ENCODE data around the gene YWHAQ.

Gene YWHAQ

DNA sequence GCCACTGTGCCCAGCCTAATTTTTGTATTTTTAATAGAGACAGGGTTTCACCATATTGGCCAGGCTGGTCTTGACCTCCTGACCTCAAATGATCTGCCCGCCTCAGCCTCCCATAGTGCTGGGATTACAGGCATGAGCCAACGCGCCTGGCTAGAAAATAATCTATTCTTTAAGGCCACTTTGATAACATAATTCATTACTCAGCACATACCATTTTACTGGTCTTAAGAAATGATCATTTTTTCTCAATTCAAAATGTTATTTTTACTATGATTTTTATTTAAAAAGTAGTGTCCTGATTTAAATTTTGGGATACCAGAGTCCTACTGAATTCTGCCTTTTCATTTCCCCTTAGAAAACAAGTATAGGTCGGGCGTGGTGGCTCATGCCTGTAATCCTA lies 48.2 kb downstream of the YWHAQ start:
- H3K36me3 ChIP-seq = peaks cover 54% of the 10 kb centered on the region
- no peak overlapping the region for H3K27ac ChIP-seq
- no peak for DNase-seq
- no peaks in the 10 kb centered on the region for H3K9me3 ChIP-seq (ENCODE audit: severe bottlenecking)
- no peak overlapping the region for H3K4me3 ChIP-seq (ENCODE audit: low read depth, low read length)
- H3K27me3 ChIP-seq (ENCODE audit: insufficient read depth, low read depth, severe bottlenecking) = no peaks in the 10 kb centered on the region
- TF ChIP-seq, protein P1, sequence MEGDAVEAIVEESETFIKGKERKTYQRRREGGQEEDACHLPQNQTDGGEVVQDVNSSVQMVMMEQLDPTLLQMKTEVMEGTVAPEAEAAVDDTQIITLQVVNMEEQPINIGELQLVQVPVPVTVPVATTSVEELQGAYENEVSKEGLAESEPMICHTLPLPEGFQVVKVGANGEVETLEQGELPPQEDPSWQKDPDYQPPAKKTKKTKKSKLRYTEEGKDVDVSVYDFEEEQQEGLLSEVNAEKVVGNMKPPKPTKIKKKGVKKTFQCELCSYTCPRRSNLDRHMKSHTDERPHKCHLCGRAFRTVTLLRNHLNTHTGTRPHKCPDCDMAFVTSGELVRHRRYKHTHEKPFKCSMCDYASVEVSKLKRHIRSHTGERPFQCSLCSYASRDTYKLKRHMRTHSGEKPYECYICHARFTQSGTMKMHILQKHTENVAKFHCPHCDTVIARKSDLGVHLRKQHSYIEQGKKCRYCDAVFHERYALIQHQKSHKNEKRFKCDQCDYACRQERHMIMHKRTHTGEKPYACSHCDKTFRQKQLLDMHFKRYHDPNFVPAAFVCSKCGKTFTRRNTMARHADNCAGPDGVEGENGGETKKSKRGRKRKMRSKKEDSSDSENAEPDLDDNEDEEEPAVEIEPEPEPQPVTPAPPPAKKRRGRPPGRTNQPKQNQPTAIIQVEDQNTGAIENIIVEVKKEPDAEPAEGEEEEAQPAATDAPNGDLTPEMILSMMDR (IDR thresholded peaks at IDR 0.05; ENCODE audit: low read depth, low read length) = no peak

DNA sequence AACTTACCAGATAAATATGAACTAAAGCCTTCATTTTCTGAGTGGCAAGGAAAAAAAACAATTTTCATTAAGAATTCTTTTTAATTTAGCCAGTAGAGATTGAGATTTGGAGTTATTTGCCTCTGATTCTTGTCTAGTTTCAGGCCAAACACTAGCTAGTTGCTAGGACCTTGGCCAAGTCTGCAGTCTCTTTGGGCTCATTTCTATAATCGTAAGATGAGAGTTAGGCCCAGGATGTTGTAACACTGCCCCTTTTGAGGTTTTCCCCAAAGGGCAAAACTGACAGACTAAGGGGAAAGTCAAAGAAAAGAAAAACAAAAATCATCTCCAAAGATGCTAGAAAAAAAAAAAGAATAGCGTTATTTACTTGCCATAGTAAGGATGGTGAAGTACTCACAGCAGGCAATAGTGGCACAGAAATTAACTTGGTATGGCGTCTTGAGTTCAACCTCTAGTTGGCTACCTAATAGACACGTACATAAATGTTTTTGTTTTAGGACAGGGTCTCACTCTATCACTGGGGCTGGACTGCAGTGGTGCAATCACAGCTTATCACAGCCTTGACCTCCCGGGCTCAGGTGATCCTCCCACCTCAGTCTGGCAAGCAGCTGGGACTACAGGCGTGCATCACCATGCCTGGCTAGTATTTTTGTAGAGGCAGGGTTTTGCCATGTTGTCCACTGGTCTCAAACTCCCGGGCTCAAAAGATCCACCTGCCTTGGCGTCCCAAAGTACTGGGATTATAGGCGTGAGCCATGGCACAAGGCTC lies 52.1 kb downstream of the YWHAQ start:
- DNase-seq = no peak
- TF ChIP-seq, protein P1 (IDR thresholded peaks at IDR 0.05; ENCODE audit: low read depth, low read length) = no peak
- Histone ChIP-seq H3K27ac (no peak overlapping the region), H3K9me3 (ENCODE audit: severe bottlenecking) (no peaks in the 10 kb centered on the region), H3K4me3 (ENCODE audit: low read depth, low read length) (no peak overlapping the region), H3K27me3 (ENCODE audit: insufficient read depth, low read depth, severe bottlenecking) (no peaks in the 10 kb centered on the region), H3K36me3 (peaks cover 21% of the 10 kb centered on the region)

DNA sequence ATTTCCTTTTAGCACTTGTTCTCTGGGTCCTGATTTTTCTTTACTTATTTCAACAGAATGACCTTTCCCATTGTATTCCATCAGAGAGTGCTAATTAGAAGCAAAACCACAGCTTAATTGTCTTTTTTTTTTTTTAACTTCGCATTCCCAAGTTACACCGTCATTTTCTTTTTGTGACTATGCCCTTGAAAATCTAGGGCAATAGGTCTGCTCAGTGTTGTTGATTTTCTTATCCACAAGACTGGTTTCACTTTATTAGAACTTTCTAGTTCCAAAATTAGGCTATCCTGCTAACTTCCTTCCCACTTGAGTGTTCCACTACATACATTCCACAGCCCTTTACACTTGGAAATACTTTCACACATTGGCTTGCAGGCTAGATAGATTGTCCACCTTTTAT lies 56.5 kb downstream of the YWHAQ start:
- TF ChIP-seq, protein P1 (IDR thresholded peaks at IDR 0.05; ENCODE audit: low read depth, low read length) = no peak
- H3K27ac ChIP-seq = no peak overlapping the region
- DNase-seq = no peak

DNA sequence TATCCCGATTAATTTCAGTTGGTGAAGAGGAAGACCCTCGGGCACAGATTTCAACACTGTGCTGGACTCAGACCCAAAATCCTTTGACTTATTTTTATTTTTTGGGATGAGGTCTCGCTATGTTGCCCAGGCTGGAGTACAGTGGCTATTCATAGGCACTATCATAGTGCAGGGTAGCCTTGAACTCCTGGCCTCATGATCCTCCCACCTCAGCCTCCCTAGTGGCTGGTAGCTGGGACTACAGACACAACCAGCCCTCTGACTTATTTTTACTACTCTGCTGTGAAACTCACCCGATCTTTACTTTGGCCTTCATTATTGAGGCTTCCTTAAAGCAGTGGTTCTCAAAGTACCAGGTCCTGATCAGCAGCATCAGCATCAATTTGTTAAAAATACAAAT lies 57.0 kb downstream of the YWHAQ start:
- no peaks in the 10 kb centered on the region for H3K9me3 ChIP-seq (ENCODE audit: severe bottlenecking)
- no peak overlapping the region for H3K4me3 ChIP-seq (ENCODE audit: low read depth, low read length)
- no peak for DNase-seq
- TF ChIP-seq, protein P1 (IDR thresholded peaks at IDR 0.05; ENCODE audit: low read depth, low read length) = peak; percentile 38; the same call in 1 of the 2 replicates
- no peak overlapping the region for H3K27ac ChIP-seq
- H3K27me3 ChIP-seq (ENCODE audit: insufficient read depth, low read depth, severe bottlenecking) = no peaks in the 10 kb centered on the region
- no peaks in the 10 kb centered on the region for H3K36me3 ChIP-seq

More for the DNA sequence above, 56.5 kb downstream of the YWHAQ start:
- Histone ChIP-seq H3K4me3 (ENCODE audit: low read depth, low read length) (no peak overlapping the region), H3K27me3 (ENCODE audit: insufficient read depth, low read depth, severe bottlenecking) (no peaks in the 10 kb centered on the region), H3K36me3 (no peaks in the 10 kb centered on the region), H3K9me3 (ENCODE audit: severe bottlenecking) (no peaks in the 10 kb centered on the region)

DNA sequence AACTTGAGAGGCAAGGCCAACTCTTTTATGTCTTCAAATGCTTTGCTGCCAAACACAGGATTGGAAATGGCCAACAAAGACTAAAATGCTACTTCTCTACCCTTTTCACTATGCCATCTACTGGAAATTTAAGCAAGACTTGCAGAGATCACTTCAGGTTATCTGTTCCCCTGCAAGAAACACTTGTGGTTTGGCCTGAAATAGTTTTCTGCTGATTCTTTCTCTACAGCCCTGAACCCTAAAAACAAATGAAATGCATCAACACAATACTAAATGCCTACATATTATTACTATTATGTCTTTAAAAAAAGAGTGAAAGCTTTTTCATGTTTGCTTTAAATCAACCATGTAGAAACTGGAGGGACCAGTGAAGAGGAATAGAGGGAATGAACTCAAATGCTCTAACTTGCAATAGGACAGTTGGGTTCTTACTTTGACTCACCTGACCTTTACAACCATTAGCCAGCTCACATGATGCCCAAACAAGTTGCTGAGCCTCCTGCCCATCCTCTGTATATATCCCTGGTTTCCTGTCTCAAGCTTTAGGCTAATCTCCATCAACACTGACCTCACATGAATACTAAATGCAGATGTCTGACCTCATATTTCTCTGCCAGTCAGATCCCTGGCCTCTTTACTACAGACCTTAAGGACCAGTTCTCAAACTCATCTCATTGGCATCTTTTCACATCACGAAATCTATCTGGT lies 57.6 kb downstream of the YWHAQ start:
- DNase-seq = no peak
- Histone ChIP-seq H3K36me3 (no peaks in the 10 kb centered on the region), H3K27me3 (ENCODE audit: insufficient read depth, low read depth, severe bottlenecking) (no peaks in the 10 kb centered on the region), H3K27ac (no peak overlapping the region), H3K4me3 (ENCODE audit: low read depth, low read length) (no peak overlapping the region), H3K9me3 (ENCODE audit: severe bottlenecking) (no peaks in the 10 kb centered on the region)
- TF ChIP-seq, protein P1 (IDR thresholded peaks at IDR 0.05; ENCODE audit: low read depth, low read length) = no peak

All from WERI-Rb-1 (cell line).